HepG2 (cell line): Measurements from ENCODE around the gene CEBPB. TPM values are rescaled to one million over a fixed set of nuclear protein-coding genes. Genes with fewer than 3 reads are reported as not detected.

Source experiments
- ATAC-seq: fragments of 200-7000 bp; cut with Tn5 transposase; 3 replicates; pipeline ENCODE4 v1.9.1; 2020; ENCODE audit warnings: mild to moderate bottlenecking, moderate library complexity
- BruUV-seq: library from RNA; stranded (reverse); fragments of 400-500 nt; replicated peaks from 2 replicates; lab custom pipeline; 2021; lab: Mats Ljungman, UMichigan
- CTCF ChIA-PET: fragments of 300-600 bp; formaldehyde crosslinking; extraction: SDS; loops from one replicate; lab custom pipeline; 2021; ENCODE audit warnings: low total read pairs, inconsistent platforms, low intra/inter-chr PET ratio; lab: Yijun Ruan, JAX
- POLR2A ChIA-PET: fragments of 350-600 bp; sonication (Branson Sonifier 250); formaldehyde crosslinking; loops from one replicate; lab custom pipeline; 2020; ENCODE audit warnings: antibody characterized with exemption, inconsistent platforms; lab: Yijun Ruan, JAX
- DNase-seq: peaks from one replicate; pipeline ENCODE4 v3.0.0-alpha.2; 2015; ENCODE audit warnings: low spot score
- FAIRE-seq: peaks from 3 replicates; lab custom pipeline; 2011; peaks lifted over from hg19 to GRCh38; lab: Jason Lieb, UNC
- H2AFZ ChIP-seq: one replicate; pipeline ENCODE4 v1.6.1; 2011; ENCODE audit warnings: low read length, inconsistent platforms
- H3K27ac ChIP-seq: fragments of 300-600 bp; 3 replicates; pipeline ENCODE4 v1.8.0; 2011; ENCODE audit warnings: mixed run types, mild to moderate bottlenecking, mixed read lengths, low read length, inconsistent platforms; ENCODE audit not compliant: insufficient read depth; ENCODE audit errors: extremely low read length
- H3K27me3 ChIP-seq, 2 experiments: fragments of 200-600 bp in 1 of 2; 2 replicates in 1 of 2; 3 replicates in 1 of 2; pipeline versions ENCODE4 v1.6.0 to v1.8.0; 2011; ENCODE audit warnings: low read length in 2 of 2, mild to moderate bottlenecking in 2 of 2, moderate library complexity in 2 of 2, inconsistent platforms in 1 of 2; ENCODE audit not compliant: insufficient read depth in 2 of 2, control insufficient read depth in 1 of 2
- H3K36me3 ChIP-seq, 2 experiments: fragments of 200-600 bp in 1 of 2; replicated peaks in 1 of 2; 2 replicates in 1 of 2; 3 replicates in 1 of 2; pipeline versions ENCODE4 v1.5.1 to v1.8.0; 2011; ENCODE audit warnings: low read length in 2 of 2, inconsistent platforms in 1 of 2; ENCODE audit not compliant: insufficient read depth in 2 of 2, control insufficient read depth in 1 of 2
- H3K4me1 ChIP-seq: 2 replicates; pipeline ENCODE4 v1.5.1; 2012; ENCODE audit warnings: low read length, inconsistent platforms; ENCODE audit not compliant: insufficient read depth
- H3K4me2 ChIP-seq: 2 replicates; pipeline ENCODE4 v1.6.0; 2011; ENCODE audit warnings: low read depth, low read length, inconsistent platforms
- H3K4me3 ChIP-seq, 3 experiments: fragments of 200-600 bp in 1 of 3; sonication (generic), shearing (Covaris generic) in 1 of 3; replicated peaks in 1 of 3; 2 replicates each; pipeline ENCODE4 v1.5.1; 2011 to 2016; ENCODE audit warnings: low read length in 3 of 3, inconsistent platforms in 2 of 3, low read depth in 2 of 3, mild to moderate bottlenecking in 2 of 3, control low read depth in 1 of 3, mixed read lengths in 1 of 3; ENCODE audit not compliant: insufficient read depth in 1 of 3
- H3K79me2 ChIP-seq: one replicate; pipeline ENCODE4 v1.6.1; 2011; ENCODE audit warnings: low read length, inconsistent platforms; ENCODE audit not compliant: insufficient read depth
- H3K9ac ChIP-seq: 2 replicates; pipeline ENCODE4 v1.6.0; 2011; ENCODE audit warnings: mild to moderate bottlenecking, low read depth, low read length, inconsistent platforms; ENCODE audit not compliant: insufficient read depth
- H3K9me3 ChIP-seq: 2 replicates; pipeline ENCODE4 v1.5.1; 2012; ENCODE audit warnings: mild to moderate bottlenecking, low read length
- H4K20me1 ChIP-seq: 2 replicates; pipeline ENCODE4 v1.6.0; 2011; ENCODE audit warnings: inconsistent platforms, mild to moderate bottlenecking, low read length, moderate library complexity; ENCODE audit not compliant: insufficient read depth
- DPF2 ChIP-seq: sonication (generic); formaldehyde crosslinking; IDR thresholded peaks from 2 replicates; pipeline ENCODE4 v1.4.0; 2020; ENCODE audit warnings: mild to moderate bottlenecking, low read depth, missing genetic modification reagents, borderline replicate concordance
- ELF4 ChIP-seq: sonication (generic); formaldehyde crosslinking; IDR thresholded peaks from 2 replicates; pipeline ENCODE4 v1.5.0; 2020; ENCODE audit warnings: missing genetic modification reagents, mild to moderate bottlenecking, moderate library complexity, borderline replicate concordance
- SIX1 ChIP-seq: sonication (generic); formaldehyde crosslinking; IDR thresholded peaks from 2 replicates; pipeline ENCODE4 v1.4.0; 2020; ENCODE audit warnings: missing genetic modification reagents, borderline replicate concordance
- ZMYM3 ChIP-seq: sonication (generic); formaldehyde crosslinking; IDR thresholded peaks from 2 replicates; pipeline ENCODE4 v1.5.1; 2020; ENCODE audit warnings: mild to moderate bottlenecking, missing genetic modification reagents
- ZNF546 ChIP-seq: sonication (generic); formaldehyde crosslinking; conservative IDR thresholded peaks from 2 replicates; pipeline ENCODE4 v1.8.1; 2023; ENCODE audit warnings: mild to moderate bottlenecking, missing genetic modification reagents
- ZNF563 ChIP-seq: sonication (generic); formaldehyde crosslinking; IDR thresholded peaks from 2 replicates; pipeline ENCODE4 v1.8.0; 2022; ENCODE audit warnings: mild to moderate bottlenecking, moderate library complexity, missing genetic modification reagents
- ZNF768 ChIP-seq: sonication (generic); formaldehyde crosslinking; IDR thresholded peaks from 2 replicates; pipeline ENCODE4 v1.4.0; 2020; ENCODE audit warnings: missing genetic modification reagents
- WGBS: methylation state at CpG from one replicate; pipeline ENCODE4 v1.1.6; 2017; ENCODE audit warnings: low lambda C conversion rate; 5-methylcytosine and 5-hydroxymethylcytosine counted together
- in situ Hi-C: cut with HindIII; loops from 2 replicates; pipeline ENCODE4 v1.10.0; 2017; ENCODE audit warnings: low pct_unique_long_range_greater_than_20kb; ENCODE audit not compliant: extremely low pct_ligation_motif_present
- intact Hi-C: fragments of 100-400 bp; cut with micrococcal nuclease; formaldehyde crosslinking; loops from one replicate; pipeline ENCODE4 v1.10.0; 2022; ENCODE audit not compliant: unreplicated experiment
- polyA plus RNA-seq, 8 experiments: library from polyadenylated mRNA; depleted of rRNA in 3 of 8; stranded (reverse) in 7 of 8; unstranded in 1 of 8; fragments of >200 nt; fragmentation: Illumina TruSeq in 4 of 8; extraction: Trizol in 4 of 8; gene quantifications; 2 replicates each; pipeline versions ENCODE4 v1.2.1 to v1.2.3, GENCODE V29; 2011 to 2016; ENCODE audit warnings: low read depth in 4 of 8, missing spikeins in 1 of 8, mixed read lengths in 1 of 8; ENCODE audit not compliant: insufficient read depth in 1 of 8
- total RNA-seq, 5 experiments: library from RNA; depleted of rRNA; stranded (reverse); fragments of >200 nt; fragmentation: Illumina TruSeq; extraction: Trizol; gene quantifications; 2 replicates each; pipeline ENCODE4 v1.2.3, GENCODE V29; 2016; ENCODE audit warnings: low read depth in 1 of 5
- TF ChIP-seq, protein P1 (sequence below): sonication (generic); formaldehyde crosslinking; IDR thresholded peaks from 2 replicates; pipeline ENCODE4 v1.5.1; 2020; ENCODE audit warnings: mild to moderate bottlenecking, missing genetic modification reagents, moderate library complexity
- TF ChIP-seq, protein P2 (sequence below): IDR thresholded peaks from 2 replicates; pipeline ENCODE4 v1.6.1; 2016; ENCODE audit warnings: low read depth, control low read depth

CEBPB gene
- total and polyA plus RNA-seq, 2 of the 13 experiments (the other 11 are each of a cell fraction or from before 2014, with no cell fraction given): 18.5 to 28.2 TPM

DNA sequence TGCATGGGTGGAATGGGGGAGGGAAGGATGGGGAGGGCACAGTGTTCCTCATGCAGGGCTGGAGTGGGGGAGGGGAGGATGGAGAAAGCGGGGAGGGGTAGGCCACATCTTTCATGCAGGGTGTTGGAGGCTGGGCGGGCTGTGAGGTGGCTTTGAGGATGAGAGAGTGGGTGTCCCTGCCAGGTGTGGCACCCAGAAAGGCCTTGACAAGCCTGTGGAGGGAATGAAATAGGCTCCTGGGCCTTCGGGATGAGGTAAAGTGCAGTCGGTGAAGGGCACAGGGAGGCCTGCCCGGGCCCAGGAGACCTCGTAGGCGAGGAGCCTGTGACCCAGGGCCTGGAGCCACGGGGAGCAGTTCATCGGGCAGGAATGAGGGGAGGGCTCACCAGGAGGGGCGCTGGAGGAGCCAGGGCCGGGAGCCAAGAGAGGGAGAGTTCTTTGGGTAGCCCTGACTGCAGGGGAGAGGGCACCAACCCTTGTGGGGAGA, 7.6 kb downstream of the CEBPB start (continued):
- TF ChIP-seq, protein P1, sequence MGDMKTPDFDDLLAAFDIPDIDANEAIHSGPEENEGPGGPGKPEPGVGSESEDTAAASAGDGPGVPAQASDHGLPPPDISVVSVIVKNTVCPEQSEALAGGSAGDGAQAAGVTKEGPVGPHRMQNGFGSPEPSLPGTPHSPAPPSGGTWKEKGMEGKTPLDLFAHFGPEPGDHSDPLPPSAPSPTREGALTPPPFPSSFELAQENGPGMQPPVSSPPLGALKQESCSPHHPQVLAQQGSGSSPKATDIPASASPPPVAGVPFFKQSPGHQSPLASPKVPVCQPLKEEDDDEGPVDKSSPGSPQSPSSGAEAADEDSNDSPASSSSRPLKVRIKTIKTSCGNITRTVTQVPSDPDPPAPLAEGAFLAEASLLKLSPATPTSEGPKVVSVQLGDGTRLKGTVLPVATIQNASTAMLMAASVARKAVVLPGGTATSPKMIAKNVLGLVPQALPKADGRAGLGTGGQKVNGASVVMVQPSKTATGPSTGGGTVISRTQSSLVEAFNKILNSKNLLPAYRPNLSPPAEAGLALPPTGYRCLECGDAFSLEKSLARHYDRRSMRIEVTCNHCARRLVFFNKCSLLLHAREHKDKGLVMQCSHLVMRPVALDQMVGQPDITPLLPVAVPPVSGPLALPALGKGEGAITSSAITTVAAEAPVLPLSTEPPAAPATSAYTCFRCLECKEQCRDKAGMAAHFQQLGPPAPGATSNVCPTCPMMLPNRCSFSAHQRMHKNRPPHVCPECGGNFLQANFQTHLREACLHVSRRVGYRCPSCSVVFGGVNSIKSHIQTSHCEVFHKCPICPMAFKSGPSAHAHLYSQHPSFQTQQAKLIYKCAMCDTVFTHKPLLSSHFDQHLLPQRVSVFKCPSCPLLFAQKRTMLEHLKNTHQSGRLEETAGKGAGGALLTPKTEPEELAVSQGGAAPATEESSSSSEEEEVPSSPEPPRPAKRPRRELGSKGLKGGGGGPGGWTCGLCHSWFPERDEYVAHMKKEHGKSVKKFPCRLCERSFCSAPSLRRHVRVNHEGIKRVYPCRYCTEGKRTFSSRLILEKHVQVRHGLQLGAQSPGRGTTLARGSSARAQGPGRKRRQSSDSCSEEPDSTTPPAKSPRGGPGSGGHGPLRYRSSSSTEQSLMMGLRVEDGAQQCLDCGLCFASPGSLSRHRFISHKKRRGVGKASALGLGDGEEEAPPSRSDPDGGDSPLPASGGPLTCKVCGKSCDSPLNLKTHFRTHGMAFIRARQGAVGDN (CRISPR knock-in tag): peak; percentile 47
- TF ChIP-seq, protein P2, sequence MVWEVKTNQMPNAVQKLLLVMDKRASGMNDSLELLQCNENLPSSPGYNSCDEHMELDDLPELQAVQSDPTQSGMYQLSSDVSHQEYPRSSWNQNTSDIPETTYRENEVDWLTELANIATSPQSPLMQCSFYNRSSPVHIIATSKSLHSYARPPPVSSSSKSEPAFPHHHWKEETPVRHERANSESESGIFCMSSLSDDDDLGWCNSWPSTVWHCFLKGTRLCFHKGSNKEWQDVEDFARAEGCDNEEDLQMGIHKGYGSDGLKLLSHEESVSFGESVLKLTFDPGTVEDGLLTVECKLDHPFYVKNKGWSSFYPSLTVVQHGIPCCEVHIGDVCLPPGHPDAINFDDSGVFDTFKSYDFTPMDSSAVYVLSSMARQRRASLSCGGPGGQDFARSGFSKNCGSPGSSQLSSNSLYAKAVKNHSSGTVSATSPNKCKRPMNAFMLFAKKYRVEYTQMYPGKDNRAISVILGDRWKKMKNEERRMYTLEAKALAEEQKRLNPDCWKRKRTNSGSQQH: no peak

DNA sequence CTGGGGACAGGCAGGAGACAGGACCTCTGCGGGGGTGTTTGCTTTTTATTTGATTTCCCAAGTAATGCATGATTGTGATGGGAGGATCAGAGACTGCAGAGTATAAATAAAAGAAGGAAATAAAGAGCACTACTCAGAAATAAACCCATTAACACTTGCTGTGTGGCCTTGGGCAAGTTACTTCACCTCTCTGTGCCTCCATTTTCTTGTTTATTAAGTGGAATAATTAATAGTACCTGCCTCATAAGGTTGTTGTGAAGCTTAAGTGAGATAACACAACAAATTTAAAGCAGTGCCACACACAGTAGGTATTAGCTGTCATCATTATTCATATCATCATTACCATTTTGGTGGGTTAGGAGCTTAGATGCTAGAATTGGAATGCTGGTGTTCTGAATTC, 8.1 kb downstream of the CEBPB start:
- intact Hi-C loops: loop anchor here (10.0 kb wide), 1 partner anchor 46 kb away; no protein-coding TSS in a partner anchor

More for the DNA sequence above, 8.1 kb downstream of the CEBPB start:
- ChIA-PET POLR2A (interaction anchor here (1.4 kb wide), 1 partner anchor 122 kb away, joined by 4 read pairs; no protein-coding TSS in a partner anchor), CTCF (no interaction called here)
- H3K9ac ChIP-seq: no peak overlapping the region
- peaks cover under 1 to 2% of the 10 kb centered on the region in 2 experiments; a peak in 2 of 5 replicates for H3K36me3 ChIP-seq
- BruUV-seq: no TSS peak
- peaks cover 30% of the 10 kb centered on the region for H3K4me1 ChIP-seq
- no peak overlapping the region for H3K27ac ChIP-seq
- TF ChIP-seq ZNF768 (peak; percentile 72; the same call in 1 of the 2 replicates), ELF4 (CRISPR knock-in tag) (no peak), ZNF546 (CRISPR knock-in tag) (no peak), DPF2 (CRISPR knock-in tag) (no peak), ZNF563 (no peak), SIX1 (no peak), ZMYM3 (CRISPR knock-in tag) (peak; percentile 67; the same call in 1 of the 2 replicates)
- no peaks in the 10 kb centered on the region for H3K9me3 ChIP-seq
- no peak overlapping the region for H3K4me2 ChIP-seq
- no peak for FAIRE-seq
- DNase-seq: no peak
- in situ Hi-C loops: no loop called here
- H2AFZ ChIP-seq: no peak overlapping the region
- no peak overlapping the region for H3K4me3 ChIP-seq
- H3K79me2 ChIP-seq: peaks cover 3% of the 10 kb centered on the region
- peaks cover 15% of the 10 kb centered on the region; the same call in 1 of the 2 replicates for H4K20me1 ChIP-seq
- no peak for ATAC-seq
- WGBS: 87% methylated on average over 1 of the region's 1 CpG
- H3K27me3 ChIP-seq: peaks cover 0 to 7% of the 10 kb centered on the region in 2 experiments; a peak in 4 of 5 replicates
